ACC112 (cell line): ENCODE data around the gene VSTM2B.
"Not testable (repeated sequence)": the region's sequence is repeated elsewhere in the genome, so short reads cannot be mapped to it uniquely, and the experiment has no call there.

Source experiments
- H2AFZ ChIP-seq: fragments of 200-600 bp; sonication (generic); one replicate; pipeline ENCODE4 v1.6.0; 2017; ENCODE audit warnings: antibody characterized with exemption, low read length; ENCODE audit not compliant: unreplicated experiment
- H3K27ac ChIP-seq: fragments of 200-600 bp; sonication (generic); 2 replicates; pipeline ENCODE4 v1.5.1; 2014; ENCODE audit warnings: low read depth, mild to moderate bottlenecking, antibody characterized with exemption, low read length, moderate library complexity
- H3K27me3 ChIP-seq: fragments of 200-600 bp; sonication (generic); 2 replicates; pipeline ENCODE4 v1.6.1; 2014; ENCODE audit warnings: mild to moderate bottlenecking, antibody characterized with exemption, low read length, moderate library complexity, mixed read lengths; ENCODE audit not compliant: insufficient read depth
- H3K36me3 ChIP-seq: fragments of 200-600 bp; sonication (generic); 2 replicates; pipeline ENCODE4 v1.6.1; 2016; ENCODE audit warnings: mild to moderate bottlenecking, antibody characterized with exemption, low read length, moderate library complexity, mixed read lengths; ENCODE audit not compliant: insufficient read depth
- H3K4me1 ChIP-seq: fragments of 200-600 bp; sonication (generic); one replicate; pipeline ENCODE4 v1.6.1; 2016; ENCODE audit warnings: low read length, mixed read lengths; ENCODE audit not compliant: insufficient read depth, unreplicated experiment, control insufficient read depth
- H3K4me3 ChIP-seq: fragments of 200-600 bp; sonication (generic); 2 replicates; pipeline ENCODE4 v1.5.1; 2014; ENCODE audit warnings: mild to moderate bottlenecking, low read depth, low read length
- H3K79me2 ChIP-seq: fragments of 200-600 bp; sonication (generic); one replicate; pipeline ENCODE4 v1.6.0; 2016; ENCODE audit warnings: low read length; ENCODE audit not compliant: control insufficient read depth, unreplicated experiment, insufficient read depth

The VSTM2B gene

DNA sequence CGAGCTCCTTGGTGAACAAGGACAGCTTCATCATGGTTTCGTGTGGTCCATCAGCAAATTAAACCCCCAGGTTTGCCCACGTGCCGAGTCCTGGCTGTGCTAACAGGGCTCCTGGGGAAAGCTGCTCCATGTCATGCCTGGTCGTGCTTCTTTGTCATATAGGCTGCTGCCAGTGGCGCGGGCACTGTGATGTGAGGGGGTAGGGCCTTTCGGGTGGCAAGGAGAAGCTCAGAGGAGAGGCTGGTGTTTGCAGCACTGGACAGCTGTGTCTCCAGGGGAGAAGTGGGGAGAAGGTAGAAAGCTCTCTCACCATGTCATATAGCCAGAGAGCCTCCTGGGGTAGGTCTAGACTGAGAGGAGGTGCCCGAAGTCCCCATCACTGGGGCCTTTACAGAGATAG is 13.3 kb downstream of the VSTM2B start:
- H2AFZ ChIP-seq = no peak overlapping the region
- H3K4me3 ChIP-seq = no peak overlapping the region
- H3K36me3 ChIP-seq = no peaks in the 10 kb centered on the region
- H3K4me1 ChIP-seq = no peaks in the 10 kb centered on the region
- H3K79me2 ChIP-seq = no peaks in the 10 kb centered on the region
- peaks cover 24% of the 10 kb centered on the region; the same call in 1 of the 2 replicates for H3K27me3 ChIP-seq
- no peak overlapping the region for H3K27ac ChIP-seq

DNA sequence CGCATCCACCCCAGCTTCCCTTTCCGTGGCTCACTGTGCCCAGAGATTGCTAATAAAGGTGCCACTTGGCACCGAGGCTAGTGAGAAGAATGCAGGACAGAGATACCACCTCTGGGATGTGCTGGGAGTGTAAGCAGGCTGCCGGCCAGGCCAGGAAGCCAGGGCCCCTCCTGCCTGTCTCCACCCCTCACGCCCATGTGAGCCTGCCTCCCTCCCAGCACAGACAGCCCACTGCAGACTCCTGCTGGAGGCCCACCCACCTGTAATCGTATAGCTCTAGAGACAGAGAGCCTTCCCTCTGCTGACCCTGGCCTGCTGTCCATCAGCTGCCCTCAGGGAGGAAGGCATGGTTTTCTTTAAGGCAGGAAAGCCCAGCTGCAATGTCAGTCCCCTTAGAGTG is 13.9 kb downstream of the VSTM2B start:
- Histone ChIP-seq H2AFZ (no peak overlapping the region), H3K4me1 (no peaks in the 10 kb centered on the region), H3K4me3 (no peak overlapping the region), H3K79me2 (no peaks in the 10 kb centered on the region), H3K27ac (no peak overlapping the region), H3K36me3 (no peaks in the 10 kb centered on the region), H3K27me3 (peaks cover 24% of the 10 kb centered on the region; the same call in 1 of the 2 replicates)

DNA sequence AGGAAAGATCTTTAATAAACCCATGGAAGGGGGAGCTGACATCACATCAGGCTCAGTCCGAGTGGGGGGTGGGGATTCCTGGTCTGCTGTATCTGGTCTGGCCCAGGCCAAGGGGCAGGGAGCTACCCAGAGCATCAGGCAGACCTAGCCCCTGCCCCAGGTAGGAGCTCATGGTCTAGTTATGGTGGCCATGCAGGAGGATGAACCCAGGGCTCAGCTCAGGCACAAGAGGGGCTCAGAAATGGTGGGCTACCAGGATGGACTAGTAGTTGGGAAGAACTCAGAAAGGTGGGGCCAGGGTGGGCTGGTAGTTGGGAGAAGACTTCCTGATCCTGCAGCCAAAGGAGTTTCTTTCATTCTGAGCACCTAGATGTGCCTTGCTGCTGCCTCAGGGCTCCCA is 14.3 kb downstream of the VSTM2B start:
- H3K36me3 ChIP-seq = no peaks in the 10 kb centered on the region
- no peak overlapping the region for H3K4me3 ChIP-seq
- no peaks in the 10 kb centered on the region for H3K4me1 ChIP-seq
- no peak overlapping the region for H2AFZ ChIP-seq
- peaks cover 20% of the 10 kb centered on the region; the same call in 1 of the 2 replicates for H3K27me3 ChIP-seq
- H3K79me2 ChIP-seq = no peaks in the 10 kb centered on the region
- H3K27ac ChIP-seq = no peak overlapping the region

DNA sequence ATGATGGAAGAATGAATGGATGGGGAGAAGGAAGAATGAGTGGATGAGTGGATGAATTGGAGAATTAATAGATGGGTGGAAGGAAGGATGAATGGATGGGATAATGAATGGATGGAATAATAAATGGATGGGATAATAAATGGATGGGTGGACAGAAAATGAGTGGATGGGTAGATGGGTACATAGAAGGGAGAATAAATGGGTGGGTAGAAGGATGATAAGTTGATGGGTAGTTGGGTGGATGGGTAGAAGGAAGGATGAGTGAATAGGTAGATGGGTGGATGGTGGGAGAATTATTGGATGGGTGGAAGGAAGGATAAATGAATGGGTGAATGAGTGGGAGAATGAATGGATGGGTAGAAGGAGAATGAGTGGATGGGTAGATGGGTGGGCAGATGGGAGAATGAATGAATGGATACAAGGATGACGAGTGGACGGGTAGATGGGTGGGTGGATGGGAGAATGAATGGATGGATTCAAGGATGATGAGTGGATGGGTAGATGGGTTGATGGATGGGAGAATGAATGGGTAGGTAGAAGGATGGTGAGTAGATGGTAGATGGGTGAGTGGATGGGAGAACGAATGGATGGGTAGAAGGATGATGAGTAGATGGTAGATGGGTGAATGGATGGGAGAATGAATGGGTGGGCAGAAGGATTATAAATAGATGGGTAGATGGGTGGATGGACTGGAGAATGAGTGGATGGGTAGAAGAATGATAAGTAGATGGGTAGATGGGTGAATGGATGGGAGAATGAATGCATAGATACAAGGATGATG is 15.9 kb downstream of the VSTM2B start:
- H3K36me3 ChIP-seq = no peaks in the 10 kb centered on the region
- H3K27me3 ChIP-seq = peaks cover 9% of the 10 kb centered on the region; the same call in 1 of the 2 replicates
- H3K4me1 ChIP-seq = no peaks in the 10 kb centered on the region
- H3K79me2 ChIP-seq = no peaks in the 10 kb centered on the region
- H3K27ac ChIP-seq = no peak overlapping the region
- H2AFZ ChIP-seq = no peak overlapping the region
- H3K4me3 ChIP-seq = no peak overlapping the region

DNA sequence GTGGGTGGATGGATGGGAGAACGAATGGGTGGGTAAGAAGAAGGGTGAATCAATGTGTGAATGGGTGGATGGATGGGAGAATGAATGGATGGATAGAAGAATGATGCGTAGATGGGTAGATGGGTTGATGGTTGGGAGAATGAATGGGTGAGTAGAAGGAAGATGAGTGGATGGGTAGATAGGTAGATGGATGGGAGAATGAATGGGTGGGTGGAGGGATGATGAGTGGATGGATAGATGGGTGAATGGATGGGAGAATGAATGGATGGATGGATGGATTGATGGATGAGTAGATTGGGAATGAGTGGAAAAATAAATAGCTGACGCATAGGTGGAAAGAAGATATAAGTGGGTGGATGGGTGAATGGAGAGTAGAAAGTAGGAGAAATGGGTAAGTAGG is 16.5 kb downstream of the VSTM2B start:
- H3K4me1 ChIP-seq = no peaks in the 10 kb centered on the region
- H3K4me3 ChIP-seq = no peak overlapping the region
- peaks cover 9% of the 10 kb centered on the region; the same call in 1 of the 2 replicates for H3K27me3 ChIP-seq
- H3K27ac ChIP-seq = no peak overlapping the region
- H2AFZ ChIP-seq = no peak overlapping the region
- H3K36me3 ChIP-seq = no peaks in the 10 kb centered on the region
- H3K79me2 ChIP-seq = no peaks in the 10 kb centered on the region

DNA sequence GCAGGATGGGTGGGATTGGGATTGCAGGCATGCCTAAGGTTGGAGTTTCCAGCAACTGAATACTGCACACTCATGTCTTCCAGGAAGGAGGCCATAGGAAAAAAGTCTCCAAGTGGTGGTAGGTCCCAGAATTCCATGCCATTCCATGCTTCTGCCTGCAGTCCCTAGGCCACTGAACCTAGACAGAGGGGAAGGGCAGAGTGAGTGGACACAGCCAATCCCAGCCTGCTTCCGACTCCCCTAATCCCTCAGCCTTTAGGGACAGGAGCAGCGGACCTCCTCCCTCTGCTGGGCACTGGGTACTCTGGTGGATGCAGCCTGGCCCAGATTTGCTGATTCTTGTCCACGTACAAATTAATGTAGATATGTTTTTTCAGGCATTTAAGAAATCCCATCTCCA is 17.0 kb downstream of the VSTM2B start:
- no peak overlapping the region for H3K4me3 ChIP-seq
- no peak overlapping the region for H2AFZ ChIP-seq
- H3K4me1 ChIP-seq = no peaks in the 10 kb centered on the region
- H3K79me2 ChIP-seq = no peaks in the 10 kb centered on the region
- H3K36me3 ChIP-seq = no peaks in the 10 kb centered on the region
- no peak overlapping the region for H3K27ac ChIP-seq
- peaks cover 8% of the 10 kb centered on the region; the same call in 1 of the 2 replicates for H3K27me3 ChIP-seq

DNA sequence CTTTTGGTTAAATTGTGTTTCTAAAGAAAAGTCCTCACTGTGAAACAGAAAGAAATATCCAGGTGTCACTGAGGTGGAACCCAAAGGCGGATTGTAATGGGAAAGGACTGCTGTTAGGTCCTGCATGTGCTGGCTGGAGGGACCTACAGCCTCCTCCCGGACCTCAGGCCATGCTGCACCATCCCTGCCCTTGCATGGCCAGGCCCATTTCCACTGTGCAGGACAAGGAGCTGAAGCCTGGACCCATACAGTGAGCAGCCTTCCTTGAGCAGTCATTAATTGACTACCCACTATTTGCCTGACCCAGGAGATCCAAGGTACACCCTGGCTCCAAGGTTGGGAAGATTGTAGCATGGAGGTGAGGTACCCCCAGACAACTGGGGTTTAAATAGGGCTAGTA is 17.6 kb downstream of the VSTM2B start:
- Histone ChIP-seq H3K36me3 (no peaks in the 10 kb centered on the region), H2AFZ (no peak overlapping the region), H3K4me3 (no peak overlapping the region), H3K79me2 (no peaks in the 10 kb centered on the region), H3K27ac (no peak overlapping the region), H3K4me1 (no peaks in the 10 kb centered on the region), H3K27me3 (peaks cover 2% of the 10 kb centered on the region; the same call in 1 of the 2 replicates)

DNA sequence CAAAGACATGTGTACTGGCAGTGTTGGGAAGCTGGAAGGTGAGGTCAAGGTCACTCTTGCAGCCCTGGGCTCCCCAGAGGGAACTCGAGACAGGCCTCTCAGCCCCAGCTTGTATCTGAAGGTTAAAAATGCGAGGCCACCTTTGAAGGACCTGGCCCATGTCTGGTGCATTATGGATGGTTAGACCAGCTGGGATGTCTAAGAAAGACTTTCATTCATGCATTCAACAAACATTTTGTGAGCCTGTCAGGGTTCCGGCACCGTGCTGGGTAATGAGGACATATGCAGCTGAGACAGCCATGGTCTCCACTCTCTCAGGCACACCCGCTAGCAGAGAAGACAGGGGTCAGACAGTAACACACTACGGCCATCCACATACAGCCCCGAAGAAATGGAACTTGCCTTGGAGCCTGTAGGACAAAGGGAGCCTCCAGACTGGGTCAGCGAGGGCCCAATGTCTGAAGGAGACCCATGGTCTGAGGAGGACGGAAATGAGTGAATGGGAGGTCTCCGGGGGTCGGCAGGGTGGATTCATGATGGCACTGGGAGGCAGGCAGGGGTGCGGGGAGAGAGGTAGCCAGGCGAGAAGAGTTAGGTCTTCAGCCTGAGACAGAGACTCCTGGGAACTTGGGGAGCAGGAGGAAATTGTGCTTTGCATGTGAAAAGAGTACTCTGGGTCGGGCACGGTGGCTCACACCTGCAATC is 19.0 kb downstream of the VSTM2B start:
- H3K4me3 ChIP-seq = no peak overlapping the region
- no peaks in the 10 kb centered on the region for H3K4me1 ChIP-seq

DNA sequence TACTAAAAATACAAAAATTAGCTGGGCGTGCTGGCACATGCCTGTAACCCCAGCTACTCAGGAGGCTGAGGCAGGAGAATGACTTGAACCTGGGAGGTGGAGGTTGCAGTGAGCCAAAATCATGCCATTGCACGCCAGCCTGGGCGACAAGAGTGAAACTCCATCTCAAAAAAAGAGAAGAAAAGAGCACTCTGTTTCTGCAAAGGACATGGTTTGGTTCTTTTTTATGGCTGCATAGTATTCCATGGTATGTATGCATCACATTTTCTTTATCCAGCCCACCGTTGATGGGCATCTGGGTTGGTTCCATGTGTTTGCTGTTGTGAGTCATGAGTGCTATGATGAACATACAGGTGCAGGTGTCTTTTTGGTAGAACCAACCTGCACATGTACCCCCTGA is 19.7 kb downstream of the VSTM2B start:
- H3K27me3 ChIP-seq, H3K79me2 ChIP-seq, H3K36me3 ChIP-seq, H3K4me1 ChIP-seq, H2AFZ ChIP-seq, H3K27ac ChIP-seq, H3K4me3 ChIP-seq: not testable (repeated sequence)

More for the DNA sequence above, 19.0 kb downstream of the VSTM2B start:
- no peaks in the 10 kb centered on the region for H3K27me3 ChIP-seq
- H3K27ac ChIP-seq = no peak overlapping the region
- no peak overlapping the region for H2AFZ ChIP-seq
- H3K79me2 ChIP-seq = no peaks in the 10 kb centered on the region
- H3K36me3 ChIP-seq = no peaks in the 10 kb centered on the region

DNA sequence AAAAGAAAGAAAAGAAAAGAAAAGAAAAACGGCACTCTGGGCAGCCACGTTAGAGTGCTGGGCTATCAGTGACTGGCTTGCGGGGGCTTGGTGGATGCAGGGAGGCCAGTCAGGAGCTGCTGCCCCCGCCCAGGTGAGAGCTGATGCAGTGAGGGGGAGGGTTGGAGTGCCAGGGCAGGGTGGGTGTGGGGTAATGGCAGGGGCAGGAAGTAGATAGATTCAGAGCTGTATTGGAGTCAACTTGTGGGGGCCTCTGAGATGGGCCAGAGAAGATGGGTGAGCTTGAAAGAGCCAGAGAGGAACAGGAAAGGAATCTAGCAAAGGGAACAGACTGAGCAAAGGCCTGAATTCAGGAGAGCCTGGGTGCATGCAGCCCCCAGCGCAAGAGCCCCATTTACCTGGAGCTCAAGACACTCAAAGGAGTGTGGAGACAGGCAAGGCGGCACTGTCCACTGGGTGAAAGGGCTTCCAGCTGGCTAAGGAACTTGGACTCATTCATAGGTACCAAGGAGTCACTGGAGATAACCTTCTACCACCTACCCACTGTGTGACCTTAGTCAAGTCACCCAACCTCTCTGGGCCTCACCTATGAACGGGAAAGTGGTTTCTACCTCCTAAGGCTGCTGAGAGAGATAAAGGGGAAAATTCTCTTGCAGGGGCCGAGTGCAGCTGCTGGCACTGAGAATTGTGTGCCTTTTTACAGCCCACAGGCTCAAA is 20.2 kb downstream of the VSTM2B start:
- no peak overlapping the region for H3K27ac ChIP-seq
- H3K4me1 ChIP-seq = no peaks in the 10 kb centered on the region
- H2AFZ ChIP-seq = no peak overlapping the region
- H3K36me3 ChIP-seq = no peaks in the 10 kb centered on the region
- no peaks in the 10 kb centered on the region for H3K27me3 ChIP-seq
- H3K79me2 ChIP-seq = no peaks in the 10 kb centered on the region
- H3K4me3 ChIP-seq = no peak overlapping the region
